GM18505 (cell line): ENCODE data around the gene SNRPD3.
"Not testable (repeated sequence)": the region's sequence is repeated elsewhere in the genome, so short reads cannot be mapped to it uniquely, and the experiment has no call there.

Source experiments
- ATAC-seq: cut with Tn5 transposase; IDR thresholded peaks from one replicate; pipeline ENCODE4 v1.9.1; 2021; ENCODE audit not compliant: unreplicated experiment
- POLR2A ChIP-seq: IDR thresholded peaks from 4 replicates; pipeline ENCODE4 v1.6.1; 2011; ENCODE audit warnings: borderline replicate concordance; ENCODE audit not compliant: insufficient read depth, insufficient read length; ENCODE audit errors: extremely low read depth

Gene SNRPD3

DNA sequence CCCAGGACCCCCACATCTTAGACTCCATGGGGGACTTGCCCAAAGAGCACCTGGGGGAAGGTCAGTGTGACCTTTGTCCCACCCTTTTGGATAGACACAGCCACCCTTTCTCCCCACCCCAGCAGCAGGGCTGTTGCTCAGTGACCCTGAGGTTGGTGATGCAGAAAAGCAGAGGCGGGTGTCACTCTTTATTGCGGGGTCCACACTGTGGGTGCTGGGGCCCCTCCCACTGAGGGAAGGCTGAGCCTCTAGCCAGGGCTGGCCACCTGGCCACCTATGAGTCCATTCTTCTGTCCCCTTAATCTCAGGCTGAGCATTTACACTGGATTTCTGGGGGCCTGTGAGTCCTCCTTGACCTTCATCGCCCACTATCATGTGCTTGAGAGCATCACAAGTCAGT lies 29.7 kb downstream of the SNRPD3 start:
- no peak for TF ChIP-seq POLR2A
- ATAC-seq, result no peak

DNA sequence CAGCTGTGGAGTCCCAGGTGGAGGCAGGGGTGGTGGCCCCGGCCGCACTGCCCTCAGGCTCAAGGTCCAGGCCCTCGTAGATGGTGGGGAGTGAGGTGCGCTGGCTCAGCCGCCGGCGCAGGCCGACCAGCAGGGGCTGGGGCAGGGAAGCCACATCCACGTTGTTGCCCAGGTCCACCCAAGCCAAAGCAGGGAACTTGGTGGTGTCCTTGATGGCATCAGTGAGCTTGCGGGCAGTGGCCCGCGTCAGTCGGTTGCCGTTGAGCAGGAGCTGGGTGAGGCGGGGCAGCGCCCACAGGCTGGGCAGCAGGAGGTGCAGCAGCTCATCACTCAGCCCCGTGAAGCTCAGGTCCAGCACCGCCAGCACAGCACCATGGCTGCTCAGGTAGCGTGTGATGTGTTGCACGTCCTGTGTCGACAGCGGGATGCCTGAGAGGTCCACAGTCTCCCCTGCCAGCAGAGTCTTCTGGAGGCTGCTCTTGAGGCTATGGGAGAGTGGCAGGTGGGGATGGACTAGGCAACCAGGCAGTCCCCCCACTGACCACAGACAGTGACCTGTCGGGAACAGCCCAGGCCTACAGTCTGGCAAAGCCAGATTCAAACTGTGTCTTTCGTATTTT lies 30.2 kb downstream of the SNRPD3 start:
- no peak for ATAC-seq
- no peak for TF ChIP-seq POLR2A

DNA sequence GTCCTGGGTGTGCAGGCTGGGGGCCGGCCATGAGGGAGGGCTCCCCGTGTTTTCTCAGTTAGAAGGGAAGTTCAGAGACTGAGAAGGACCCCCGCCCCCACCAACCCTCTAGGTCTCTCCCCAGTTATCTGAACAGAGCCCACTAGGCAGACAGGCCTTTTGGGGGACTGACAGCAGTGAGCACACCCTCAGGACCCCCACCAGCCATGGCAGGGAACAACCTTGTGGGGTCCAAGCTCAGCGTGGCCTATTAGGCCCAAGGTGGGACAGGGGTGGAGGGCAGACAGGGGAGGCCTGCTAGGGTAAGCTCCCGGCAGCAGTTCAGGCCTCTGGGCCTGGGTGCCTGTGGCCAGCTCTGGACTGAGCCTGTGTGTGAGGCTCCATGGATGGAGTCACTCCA lies 31.5 kb downstream of the SNRPD3 start:
- TF ChIP-seq POLR2A, result no peak
- no peak for ATAC-seq

DNA sequence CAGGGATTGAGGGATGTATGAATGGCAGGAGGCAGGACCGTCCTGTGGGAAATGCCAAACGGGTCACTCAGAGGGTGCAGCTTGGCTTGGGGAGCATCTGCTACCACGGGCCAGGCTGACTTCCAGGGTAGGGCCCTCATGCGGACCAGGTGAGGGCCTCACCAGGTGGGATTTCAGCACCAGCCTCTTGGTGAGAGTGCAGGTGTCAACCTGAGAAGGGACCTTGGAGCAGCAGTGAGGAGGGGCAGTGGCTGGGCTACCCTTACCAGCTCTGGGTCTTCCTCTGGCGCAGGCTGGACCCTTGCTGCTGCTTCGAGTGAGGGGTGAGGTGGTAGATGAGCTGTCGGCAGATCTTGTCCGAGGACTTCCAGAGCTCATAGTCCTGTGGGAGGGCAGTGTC lies 32.1 kb downstream of the SNRPD3 start:
- no peak for TF ChIP-seq POLR2A
- ATAC-seq, result no peak

DNA sequence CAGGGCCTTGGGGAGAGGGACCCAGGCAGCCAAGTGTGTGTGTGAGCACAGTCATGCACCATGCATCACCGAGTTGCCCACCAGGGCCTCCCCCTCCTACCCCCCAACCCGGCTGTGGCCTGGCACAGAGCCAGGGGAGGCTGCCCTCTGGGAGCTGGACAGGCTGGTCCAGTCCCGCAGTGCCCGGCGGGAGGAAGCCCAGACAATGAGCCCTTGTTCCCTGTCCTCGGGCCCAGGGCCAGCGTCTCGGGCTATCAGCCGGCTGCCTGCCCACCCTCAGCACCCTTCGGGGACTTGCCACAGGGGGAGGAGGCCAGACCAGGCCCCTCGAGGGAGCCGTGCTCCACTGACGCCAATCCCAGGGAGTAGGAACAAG lies 32.6 kb downstream of the SNRPD3 start:
- ATAC-seq, result no peak
- no peak for TF ChIP-seq POLR2A

DNA sequence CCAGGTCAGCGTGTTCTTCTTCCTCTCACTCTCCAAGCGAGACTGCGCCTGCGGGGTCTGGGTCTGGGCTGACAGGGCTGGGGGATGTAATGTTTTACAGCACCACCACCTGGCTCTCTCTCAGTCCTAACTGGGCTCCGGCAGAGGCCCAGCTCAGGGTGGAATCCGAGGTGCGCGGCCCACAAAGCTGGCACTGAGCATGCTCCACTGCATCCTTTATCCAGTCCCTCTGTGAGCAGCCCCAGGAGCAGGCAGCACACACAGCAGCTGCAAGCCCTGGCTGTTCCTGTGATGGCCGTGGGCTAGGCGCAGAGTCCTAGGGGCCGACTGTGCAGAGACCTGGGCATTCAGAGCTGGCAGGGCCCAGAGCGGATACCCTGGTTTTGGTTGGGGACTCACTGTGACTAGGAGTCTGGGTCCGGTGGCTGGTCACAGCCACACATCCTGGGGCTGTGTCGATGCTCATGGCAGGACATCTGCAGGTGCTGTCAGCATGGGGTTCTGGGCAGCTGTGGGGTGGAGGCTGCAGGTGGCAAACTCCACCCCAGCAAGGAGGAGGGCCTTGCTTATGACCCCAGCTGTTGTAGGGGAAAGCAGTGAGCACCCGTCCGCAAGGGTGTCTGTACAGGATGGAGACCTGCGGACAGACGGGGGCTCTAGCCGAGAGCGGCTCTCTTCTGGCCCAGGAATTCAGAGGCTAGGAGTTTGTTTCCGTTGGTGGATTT lies 33.1 kb downstream of the SNRPD3 start:
- no peak for ATAC-seq
- TF ChIP-seq POLR2A, result no peak

DNA sequence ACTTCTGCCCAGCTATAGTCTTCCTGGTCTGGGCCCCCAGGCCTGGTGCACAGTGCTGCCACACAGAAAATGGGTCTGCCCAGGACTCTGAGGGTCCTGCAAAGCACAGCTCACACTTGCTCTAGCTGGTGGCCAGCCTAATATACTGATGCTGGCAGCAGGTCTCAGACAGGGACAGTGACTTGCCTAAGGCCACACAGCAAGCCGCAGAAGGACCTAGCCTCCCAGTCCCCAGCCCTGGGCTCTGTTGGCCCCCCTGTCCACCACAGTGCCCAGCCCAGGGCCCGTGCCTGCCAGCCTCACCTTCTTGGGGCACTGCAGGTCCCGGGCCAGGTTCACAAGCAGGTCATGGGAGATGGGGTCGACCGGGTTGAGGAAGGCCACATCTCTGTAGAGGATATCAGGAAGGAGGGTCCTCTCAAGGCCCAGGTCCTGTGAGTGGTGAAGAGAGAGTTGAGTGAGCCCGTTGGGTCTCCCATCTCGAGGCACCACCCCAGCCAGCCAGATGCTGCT lies 33.8 kb downstream of the SNRPD3 start:
- no peak for TF ChIP-seq POLR2A
- ATAC-seq, result no peak

DNA sequence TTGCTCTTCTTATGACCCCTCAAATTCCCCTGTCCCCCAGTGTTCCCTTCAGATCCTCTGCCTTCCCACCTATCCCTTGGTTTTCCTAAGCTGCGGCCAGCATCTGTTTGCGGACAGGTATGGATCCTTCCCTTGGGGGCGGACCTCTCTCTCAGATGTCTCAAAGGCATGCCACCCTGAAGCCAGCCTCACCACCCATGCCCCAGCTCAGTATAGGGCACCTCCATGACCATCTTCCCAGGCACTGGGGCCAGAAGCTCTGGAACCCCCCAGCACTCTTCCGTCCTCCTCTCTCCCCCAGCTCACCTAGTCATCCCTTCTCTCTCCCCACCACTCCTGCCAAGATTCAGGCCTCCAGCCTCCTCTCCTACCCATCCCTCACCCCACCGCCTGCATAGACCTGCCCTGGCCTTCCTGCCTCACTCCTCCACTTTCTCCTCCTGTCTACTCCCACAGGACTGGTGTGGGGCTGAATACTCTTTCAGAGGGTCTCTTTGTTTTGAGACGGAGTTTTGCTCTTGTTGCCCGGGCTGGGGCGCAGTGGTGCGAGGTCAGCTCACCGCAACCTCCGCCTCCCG lies 34.9 kb downstream of the SNRPD3 start:
- TF ChIP-seq POLR2A, result no peak
- ATAC-seq, result no peak

DNA sequence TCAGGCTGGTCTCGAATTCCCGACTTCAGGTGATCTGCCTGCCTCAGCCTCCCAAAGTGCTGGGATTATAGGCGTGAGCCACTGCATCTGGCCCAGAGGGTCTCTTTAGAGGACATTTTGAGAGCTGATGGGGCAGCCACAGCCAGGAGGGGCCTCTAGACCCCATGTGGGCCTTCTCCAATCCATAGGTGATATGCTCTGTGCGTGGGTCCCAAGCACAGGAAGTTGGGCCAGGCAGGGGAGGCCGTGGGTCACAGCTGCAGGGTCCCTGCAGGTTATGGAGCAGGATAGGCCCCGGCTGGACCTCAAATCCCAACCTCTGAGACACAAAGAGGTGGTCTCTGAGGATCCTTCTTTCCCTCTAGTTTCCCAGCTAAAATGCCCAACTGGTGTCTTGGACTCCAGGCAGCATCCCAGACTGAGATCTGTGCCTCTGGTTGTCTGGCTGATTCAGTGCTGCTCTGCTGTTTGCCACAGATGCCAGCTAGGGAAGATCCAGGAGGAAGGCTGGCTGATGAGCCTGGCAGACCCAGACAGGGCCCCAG lies 35.6 kb downstream of the SNRPD3 start:
- TF ChIP-seq POLR2A, result no peak
- no peak for ATAC-seq

DNA sequence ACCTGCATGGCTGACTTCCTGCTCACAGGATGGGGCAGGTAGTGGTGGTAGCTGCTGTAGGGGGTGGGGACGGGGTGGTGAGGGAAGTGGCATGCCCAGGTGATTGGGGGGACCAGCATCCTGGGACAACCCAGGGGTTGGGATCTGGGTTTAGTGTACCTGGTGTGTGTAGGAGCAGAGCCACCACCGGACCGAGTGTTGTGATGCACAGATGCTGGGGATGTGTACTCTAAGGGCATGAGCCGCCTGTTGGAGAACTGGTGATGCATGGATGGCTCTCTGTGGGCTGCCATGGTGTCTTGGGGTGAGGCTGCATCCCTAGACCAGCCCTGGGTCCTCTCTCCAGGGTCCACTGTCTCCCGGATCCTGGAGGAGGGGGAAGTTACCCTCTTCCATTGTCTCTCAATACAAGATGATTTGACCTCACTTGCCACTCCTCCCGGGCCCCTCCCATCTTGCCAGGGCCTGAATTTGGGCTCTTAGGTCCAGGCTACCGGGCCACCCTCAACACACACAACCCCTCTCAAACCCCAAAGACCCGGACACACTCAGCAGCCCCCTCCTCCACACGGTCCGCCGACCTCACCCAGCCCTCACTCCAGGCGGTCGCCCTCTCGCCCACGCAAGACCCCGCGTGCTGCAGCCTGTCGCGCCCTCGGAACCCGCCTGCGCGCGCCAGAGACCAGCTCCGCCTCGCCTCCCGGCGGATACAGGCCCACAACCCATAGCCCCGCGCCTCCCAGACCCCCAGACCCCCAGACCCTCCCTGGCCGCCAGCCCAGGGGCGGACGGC lies 36.5 kb downstream of the SNRPD3 start:
- no peak for TF ChIP-seq POLR2A
- ATAC-seq, result peak; percentile 6

DNA sequence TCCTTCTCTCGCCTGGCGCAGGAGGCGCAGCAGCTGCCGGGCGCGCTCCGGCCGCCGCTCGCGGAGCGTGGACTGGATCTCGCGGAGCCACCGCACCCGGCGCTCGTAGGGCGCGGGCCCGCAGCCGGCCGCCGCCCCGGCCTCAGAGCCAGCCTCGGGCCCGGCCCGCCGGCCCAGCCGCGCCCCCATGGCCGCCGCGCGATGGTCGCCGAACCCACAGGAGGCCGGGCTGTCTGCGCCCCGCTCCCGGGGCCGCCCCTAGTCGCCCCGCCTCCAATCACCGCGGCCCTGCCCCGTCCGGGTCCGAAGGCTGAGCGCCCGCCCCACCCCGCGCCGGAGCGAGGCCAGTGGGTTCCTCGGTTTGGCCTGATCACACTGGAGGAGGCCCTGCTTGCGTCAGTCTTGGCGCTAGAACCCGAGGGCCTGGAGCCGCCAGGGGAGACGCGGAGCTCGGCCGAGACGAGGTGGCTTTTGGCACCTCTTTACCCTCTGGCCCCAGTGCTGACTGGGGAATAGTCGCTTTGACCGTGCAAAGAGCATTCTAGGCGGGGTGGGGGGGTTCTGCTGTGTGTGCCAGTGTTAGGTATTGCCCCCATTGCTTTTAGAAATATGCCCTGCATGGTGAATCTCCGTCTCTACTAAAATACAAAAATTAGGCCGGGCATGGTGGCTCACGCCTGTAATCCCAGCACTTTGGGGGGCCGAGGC lies 37.2 kb downstream of the SNRPD3 start, which contains the start of gene LRRC75B:
Gene LRRC75B (minus strand): TSS at position 223 of the 708 bp plus-strand sequence. CDS start 34 bp downstream, at position 189.
- TF ChIP-seq POLR2A, result peak; percentile 39
- ATAC-seq, result peak; percentile 70

DNA sequence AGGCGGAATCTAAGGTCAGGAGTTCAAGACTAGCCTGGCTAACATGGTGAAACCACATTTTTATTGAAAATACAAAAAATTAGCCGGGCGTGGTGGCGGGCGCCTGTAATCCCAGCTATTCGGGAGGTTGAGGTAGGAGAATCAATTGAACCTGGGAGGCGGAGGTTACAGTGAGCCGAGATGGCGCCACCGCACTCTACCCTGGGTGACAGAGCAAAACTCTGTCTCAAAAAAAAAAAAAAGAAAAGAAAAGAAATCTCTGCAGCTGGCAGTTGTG lies 37.7 kb downstream of the SNRPD3 start:
- ATAC-seq, result not testable (repeated sequence)
